ENCODE data around the gene ZAP70. TPM values are rescaled to one million over a fixed set of nuclear protein-coding genes. Genes with fewer than 3 reads are reported as not detected.

Gene ZAP70
- total and polyA plus RNA-seq, 2 donors (not counting 1 experiment from before 2014, with no cell fraction given), result not detected

GRCh38 chr2:97691166-97691565 is 22.2 kb upstream of the ZAP70 start:
- H3K27ac ChIP-seq (ENCODE audit: insufficient read depth, low read length), result no peak overlapping the region
- H3K9ac ChIP-seq (ENCODE audit: insufficient read depth, low read length), result no peak overlapping the region
- H3K79me2 ChIP-seq (ENCODE audit: control insufficient read depth, insufficient read depth, low read length), result no peaks in the 10 kb centered on the region
- no peak overlapping the region for H3K4me3 ChIP-seq (replicated peaks in 1 of 4; ENCODE audit: control extremely low read depth in 1 of 4, insufficient read depth in 1 of 4, low read depth in 3 of 4, low read length in 4 of 4)
- DNase-seq (ENCODE audit: low read depth in 2 of 2), result no peak
- H2AFZ ChIP-seq (ENCODE audit: low read length), result no peak overlapping the region
- no peaks in the 10 kb centered on the region for H4K20me1 ChIP-seq (ENCODE audit: control insufficient read depth, extremely low read depth, insufficient read depth, low read length)
- no peaks in the 10 kb centered on the region for H3K9me3 ChIP-seq (ENCODE audit: control insufficient read depth, insufficient read depth, low read depth, low read length)
- H3K4me1 ChIP-seq (ENCODE audit: control insufficient read depth, extremely low read depth, insufficient read depth, low read length), result no peaks in the 10 kb centered on the region
- H3K4me2 ChIP-seq (ENCODE audit: extremely low read depth, insufficient read depth, low read length), result no peak overlapping the region
- H3K27me3 ChIP-seq (ENCODE audit: control insufficient read depth, insufficient read depth, low read length), result no peaks in the 10 kb centered on the region
- TF ChIP-seq CTCF (conservative IDR thresholded peaks at IDR 0.05 in 1 of 2, IDR thresholded peaks at IDR 0.05 in 1 of 2; ENCODE audit: low read depth in 1 of 2, low read length in 2 of 2), result no peak
- no peak for TF ChIP-seq EZH2 (IDR thresholded peaks at IDR 0.05; ENCODE audit: low read length, missing control alignments)
- no peaks in the 10 kb centered on the region for H3K36me3 ChIP-seq (ENCODE audit: control insufficient read depth, insufficient read depth, low read length)

- Histone ChIP-seq H3K79me2 (ENCODE audit: control insufficient read depth, insufficient read depth, low read length) (no peaks in the 10 kb centered on the region), H3K4me3 (replicated peaks in 1 of 4; ENCODE audit: control extremely low read depth in 1 of 4, insufficient read depth in 1 of 4, low read depth in 3 of 4, low read length in 4 of 4) (no peak overlapping the region), H3K4me1 (ENCODE audit: control insufficient read depth, extremely low read depth, insufficient read depth, low read length) (no peaks in the 10 kb centered on the region), H3K27ac (ENCODE audit: insufficient read depth, low read length) (no peak overlapping the region), H3K4me2 (ENCODE audit: extremely low read depth, insufficient read depth, low read length) (no peak overlapping the region), H3K9ac (ENCODE audit: insufficient read depth, low read length) (no peak overlapping the region), H4K20me1 (ENCODE audit: control insufficient read depth, extremely low read depth, insufficient read depth, low read length) (no peaks in the 10 kb centered on the region), H3K9me3 (ENCODE audit: control insufficient read depth, insufficient read depth, low read depth, low read length) (no peaks in the 10 kb centered on the region), H3K36me3 (ENCODE audit: control insufficient read depth, insufficient read depth, low read length) (no peaks in the 10 kb centered on the region), H2AFZ (ENCODE audit: low read length) (no peak overlapping the region), H3K27me3 (ENCODE audit: control insufficient read depth, insufficient read depth, low read length) (no peaks in the 10 kb centered on the region)
- peak; percentile 14 to 17 for DNase-seq (ENCODE audit: low read depth in 2 of 2)
- TF ChIP-seq CTCF (conservative IDR thresholded peaks at IDR 0.05 in 1 of 2, IDR thresholded peaks at IDR 0.05 in 1 of 2; ENCODE audit: low read depth in 1 of 2, low read length in 2 of 2) (no peak), EZH2 (IDR thresholded peaks at IDR 0.05; ENCODE audit: low read length, missing control alignments) (no peak)
These were observed 19.9 kb upstream of the ZAP70 start for GRCh38 chr2:97693476-97693875.

- H2AFZ ChIP-seq (ENCODE audit: low read length), result no peak overlapping the region
- no peaks in the 10 kb centered on the region for H3K4me1 ChIP-seq (ENCODE audit: control insufficient read depth, extremely low read depth, insufficient read depth, low read length)
- H3K4me2 ChIP-seq (ENCODE audit: extremely low read depth, insufficient read depth, low read length), result no peak overlapping the region
- H3K36me3 ChIP-seq (ENCODE audit: control insufficient read depth, insufficient read depth, low read length), result no peaks in the 10 kb centered on the region
- H3K27me3 ChIP-seq (ENCODE audit: control insufficient read depth, insufficient read depth, low read length), result no peaks in the 10 kb centered on the region
- H3K4me3 ChIP-seq (replicated peaks in 1 of 4; ENCODE audit: control extremely low read depth in 1 of 4, insufficient read depth in 1 of 4, low read depth in 3 of 4, low read length in 4 of 4), result no peak overlapping the region
- TF ChIP-seq CTCF (conservative IDR thresholded peaks at IDR 0.05 in 1 of 2, IDR thresholded peaks at IDR 0.05 in 1 of 2; ENCODE audit: low read depth in 1 of 2, low read length in 2 of 2), result no peak
- no peak for TF ChIP-seq EZH2 (IDR thresholded peaks at IDR 0.05; ENCODE audit: low read length, missing control alignments)
- no peaks in the 10 kb centered on the region for H3K9me3 ChIP-seq (ENCODE audit: control insufficient read depth, insufficient read depth, low read depth, low read length)
- no peaks in the 10 kb centered on the region for H4K20me1 ChIP-seq (ENCODE audit: control insufficient read depth, extremely low read depth, insufficient read depth, low read length)
- no peak for DNase-seq (ENCODE audit: low read depth in 2 of 2)
- H3K79me2 ChIP-seq (ENCODE audit: control insufficient read depth, insufficient read depth, low read length), result no peaks in the 10 kb centered on the region
- no peak overlapping the region for H3K27ac ChIP-seq (ENCODE audit: insufficient read depth, low read length)
- no peak overlapping the region for H3K9ac ChIP-seq (ENCODE audit: insufficient read depth, low read length)
These were observed 17.6 kb upstream of the ZAP70 start for GRCh38 chr2:97695744-97696143.

Measured in fibroblast of lung (primary cell).